AG09319 (cell line): ENCODE data around the gene MPC2.

Experiments
- DNase-seq: peaks from one replicate; pipeline ENCODE4 v3.0.0-alpha.2; 2010; ENCODE audit warnings: low read depth; ENCODE audit errors: extremely low read depth
- TF ChIP-seq, protein P1 (sequence below): IDR thresholded peaks from 2 replicates; pipeline ENCODE4 v1.5.1; 2011; ENCODE audit warnings: low read depth, mild to moderate bottlenecking, inconsistent platforms, low read length, moderate library complexity

Gene MPC2

GRCh38 chr1:167905671-167906070, 31.2 kb downstream of the MPC2 start:
- no peak for DNase-seq
- TF ChIP-seq, protein P1, sequence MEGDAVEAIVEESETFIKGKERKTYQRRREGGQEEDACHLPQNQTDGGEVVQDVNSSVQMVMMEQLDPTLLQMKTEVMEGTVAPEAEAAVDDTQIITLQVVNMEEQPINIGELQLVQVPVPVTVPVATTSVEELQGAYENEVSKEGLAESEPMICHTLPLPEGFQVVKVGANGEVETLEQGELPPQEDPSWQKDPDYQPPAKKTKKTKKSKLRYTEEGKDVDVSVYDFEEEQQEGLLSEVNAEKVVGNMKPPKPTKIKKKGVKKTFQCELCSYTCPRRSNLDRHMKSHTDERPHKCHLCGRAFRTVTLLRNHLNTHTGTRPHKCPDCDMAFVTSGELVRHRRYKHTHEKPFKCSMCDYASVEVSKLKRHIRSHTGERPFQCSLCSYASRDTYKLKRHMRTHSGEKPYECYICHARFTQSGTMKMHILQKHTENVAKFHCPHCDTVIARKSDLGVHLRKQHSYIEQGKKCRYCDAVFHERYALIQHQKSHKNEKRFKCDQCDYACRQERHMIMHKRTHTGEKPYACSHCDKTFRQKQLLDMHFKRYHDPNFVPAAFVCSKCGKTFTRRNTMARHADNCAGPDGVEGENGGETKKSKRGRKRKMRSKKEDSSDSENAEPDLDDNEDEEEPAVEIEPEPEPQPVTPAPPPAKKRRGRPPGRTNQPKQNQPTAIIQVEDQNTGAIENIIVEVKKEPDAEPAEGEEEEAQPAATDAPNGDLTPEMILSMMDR, result no peak

DNA sequence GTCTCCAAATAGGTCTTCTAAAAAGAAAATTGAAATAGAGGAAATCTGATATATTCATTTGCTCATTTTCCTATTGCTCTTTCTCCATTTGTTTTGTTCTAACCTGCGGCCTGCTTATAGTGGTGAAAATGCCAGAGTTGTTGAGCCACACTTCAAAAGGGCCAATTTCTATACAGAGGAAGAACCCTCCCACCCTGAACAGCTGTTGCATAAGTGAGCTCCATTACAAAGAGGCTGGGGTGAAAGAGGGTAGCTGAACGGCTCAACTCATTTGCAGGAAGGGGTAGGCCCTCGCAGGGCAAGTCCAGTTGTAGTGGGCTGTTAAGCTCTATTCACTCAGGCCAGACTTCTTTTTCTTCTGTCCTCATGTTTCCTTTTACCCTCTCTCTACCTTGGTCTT, 31.7 kb downstream of the MPC2 start:
- no peak for DNase-seq
- TF ChIP-seq, protein P1, result no peak

DNA sequence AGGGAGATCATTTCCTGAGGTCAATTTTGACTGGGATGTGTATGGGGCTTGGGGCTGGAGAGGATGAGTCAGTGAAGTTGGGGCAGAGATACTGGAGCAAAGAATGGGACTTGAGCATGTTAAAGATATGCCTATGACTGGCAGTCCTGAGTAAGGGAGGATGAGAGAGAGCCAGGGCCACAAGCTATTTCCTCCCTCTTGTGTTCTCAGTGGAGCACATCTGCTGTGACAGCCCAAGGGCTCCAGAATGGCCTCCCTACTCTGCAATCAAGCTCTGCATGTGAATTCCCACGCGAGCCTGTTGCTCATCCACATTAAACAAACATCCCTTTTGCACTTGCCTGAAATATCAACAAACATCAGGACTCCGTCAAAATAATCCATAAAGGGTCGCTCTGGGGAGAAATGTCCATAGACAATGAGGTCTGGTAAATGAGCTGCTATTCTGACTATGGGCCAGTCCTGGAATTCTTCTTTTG, 32.2 kb downstream of the MPC2 start:
- DNase-seq, result peak; percentile 11
- TF ChIP-seq, protein P1, result no peak; the same call in 1 of the 2 replicates

DNA sequence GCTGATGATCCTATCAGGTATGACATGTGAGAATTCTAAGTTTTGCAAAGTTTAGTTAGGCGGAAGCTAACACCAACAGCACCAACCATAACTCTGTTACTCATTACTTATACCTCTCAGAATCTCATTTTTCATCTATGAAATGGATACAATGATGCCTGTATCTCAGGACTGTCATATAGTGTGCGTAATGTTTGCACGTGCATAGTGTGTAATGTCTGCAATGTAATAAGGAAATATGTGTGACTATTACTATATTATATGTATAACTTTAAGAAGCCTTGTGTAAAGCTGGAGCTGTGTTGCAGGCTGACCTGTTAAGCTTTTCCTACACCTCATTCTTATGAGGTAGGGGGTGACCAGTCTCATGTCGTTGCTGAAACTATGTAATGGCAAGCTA, 36.0 kb downstream of the MPC2 start:
- TF ChIP-seq, protein P1, result no peak
- DNase-seq, result no peak

GRCh38 chr1:167899253-167899681, 37.6 kb downstream of the MPC2 start:
- TF ChIP-seq, protein P1, result no peak
- DNase-seq, result peak; percentile 10

DNA sequence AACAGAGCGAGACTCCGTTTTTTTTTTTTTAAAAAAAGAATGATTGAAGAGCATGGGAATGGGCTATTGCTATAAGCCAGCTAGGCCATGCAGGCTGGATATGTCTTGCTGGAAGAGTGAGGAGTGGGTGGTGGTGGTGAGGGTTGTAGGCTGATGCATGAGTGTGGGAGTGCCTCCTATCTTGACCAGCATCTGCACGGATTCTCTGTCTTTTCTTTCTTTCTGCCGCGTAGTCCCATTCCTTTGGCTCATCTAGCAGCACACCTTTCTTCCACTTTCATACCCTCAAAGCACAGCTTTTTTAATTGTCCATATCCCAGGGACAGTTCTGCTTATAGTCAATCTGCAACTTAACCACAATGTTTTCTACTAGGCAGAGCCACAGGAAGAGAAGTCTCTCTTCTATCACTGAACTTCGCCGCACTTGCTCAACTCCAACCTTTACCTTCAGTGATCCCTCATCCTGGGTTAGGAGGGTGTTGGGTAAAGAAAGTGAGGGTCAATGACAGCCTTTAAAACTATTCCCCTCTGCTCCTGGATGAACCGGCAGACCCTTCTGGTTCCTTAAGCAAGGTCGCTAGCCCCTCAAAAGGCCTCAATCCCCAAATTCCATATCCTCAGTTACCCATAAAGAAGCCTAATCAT, 38.2 kb downstream of the MPC2 start:
- TF ChIP-seq, protein P1, result no peak
- DNase-seq, result no peak

DNA sequence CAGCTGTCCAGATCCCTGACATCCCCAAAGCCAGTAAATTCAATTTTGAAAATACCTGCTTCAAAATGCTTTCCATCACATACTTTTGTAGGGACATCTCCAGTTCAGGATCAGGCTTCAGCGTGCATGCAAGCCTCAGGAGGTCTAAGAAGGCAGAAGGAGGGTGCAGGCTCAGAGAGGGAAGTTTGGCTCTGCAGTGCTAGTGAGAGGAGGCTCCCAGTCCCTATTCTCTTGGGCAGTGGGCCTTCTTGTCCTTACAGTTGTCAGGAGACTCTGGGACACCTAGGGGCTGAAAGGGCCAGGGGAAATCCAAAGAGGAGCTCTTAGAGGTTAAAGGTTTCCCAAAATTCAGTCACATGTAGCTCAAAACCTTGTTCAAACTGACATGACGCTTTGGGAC, 43.1 kb downstream of the MPC2 start:
- no peak for DNase-seq
- TF ChIP-seq, protein P1, result no peak
